Neural progenitor cell (in vitro differentiated cells): ENCODE measurements around the gene TMX2. TPM values are rescaled to one million over a fixed set of nuclear protein-coding genes. Genes with fewer than 3 reads are reported as not detected.
"Not testable (repeated sequence)": the region's sequence is repeated elsewhere in the genome, so short reads cannot be mapped to it uniquely, and the experiment has no call there.

Experiments
- DNase-seq: peaks from one replicate; pipeline ENCODE4 v3.0.0-alpha.2; 2016; ENCODE audit warnings: low spot score
- H2AFZ ChIP-seq: fragments of 200-600 bp; sonication (generic); replicated peaks from 2 replicates; pipeline ENCODE4 v1.6.1; 2016; ENCODE audit warnings: antibody characterized with exemption
- H3F3A ChIP-seq: fragments of 200-600 bp; sonication (generic); 2 replicates; pipeline ENCODE4 v1.6.1; 2016; ENCODE audit warnings: antibody characterized with exemption, low read depth
- H3K27ac ChIP-seq: fragments of 200-600 bp; sonication (generic); 2 replicates; pipeline ENCODE4 v1.5.1; 2016; ENCODE audit warnings: mild to moderate bottlenecking
- H3K27me3 ChIP-seq: fragments of 200-600 bp; sonication (generic); 2 replicates; pipeline ENCODE4 v1.6.1; 2016; ENCODE audit warnings: mild to moderate bottlenecking, moderate library complexity
- H3K36me3 ChIP-seq: fragments of 200-600 bp; sonication (generic); 2 replicates; pipeline ENCODE4 v1.5.1; 2016
- H3K4me1 ChIP-seq: fragments of 200-600 bp; sonication (generic); 2 replicates; pipeline ENCODE4 v1.6.1; 2016; ENCODE audit warnings: mixed run types
- H3K4me2 ChIP-seq: fragments of 200-600 bp; sonication (generic); 2 replicates; pipeline ENCODE4 v1.6.1; 2016
- H3K4me3 ChIP-seq: fragments of 200-600 bp; sonication (generic); 2 replicates; pipeline ENCODE4 v1.5.1; 2016
- H3K79me2 ChIP-seq: fragments of 200-600 bp; sonication (generic); 2 replicates; pipeline ENCODE4 v1.6.1; 2016; ENCODE audit warnings: low read depth
- H3K9ac ChIP-seq: fragments of 200-600 bp; sonication (generic); 2 replicates; pipeline ENCODE4 v1.6.1; 2016
- H3K9me3 ChIP-seq: fragments of 200-600 bp; sonication (generic); 2 replicates; pipeline ENCODE4 v1.5.1; 2016; ENCODE audit warnings: low read depth
- H4K20me1 ChIP-seq: fragments of 200-600 bp; sonication (generic); 2 replicates; pipeline ENCODE4 v1.6.1; 2016; ENCODE audit warnings: low read depth
- H3K27ac Mint-ChIP-seq: 3 replicates; pipeline ENCODE4 v1.8.0; 2021; ENCODE audit warnings: mixed read lengths
- H3K27me3 Mint-ChIP-seq: 2 replicates; pipeline ENCODE4 v1.8.0; 2022; ENCODE audit warnings: low read depth, mild to moderate bottlenecking, inconsistent platforms, moderate library complexity, mixed read lengths; ENCODE audit not compliant: insufficient read depth
- H3K36me3 Mint-ChIP-seq: 3 replicates; pipeline ENCODE4 v1.8.0; 2021; ENCODE audit warnings: mixed read lengths
- H3K4me1 Mint-ChIP-seq: 3 replicates; pipeline ENCODE4 v1.8.0; 2021; ENCODE audit warnings: mixed read lengths
- H3K4me3 Mint-ChIP-seq: 3 replicates; pipeline ENCODE4 v1.8.0; 2021; ENCODE audit warnings: mild to moderate bottlenecking, moderate library complexity, mixed read lengths
- H3K9me3 Mint-ChIP-seq: 3 replicates; pipeline ENCODE4 v1.8.0; 2020; ENCODE audit warnings: mixed read lengths
- EZH2 ChIP-seq: fragments of 200-600 bp; sonication (generic); IDR thresholded peaks from 2 replicates; pipeline ENCODE4 v1.6.1; 2017; ENCODE audit warnings: antibody characterized with exemption, mild to moderate bottlenecking, moderate library complexity
- EZH2phosphoT487 ChIP-seq: fragments of 200-600 bp; sonication (generic); IDR thresholded peaks from 2 replicates; pipeline ENCODE4 v1.6.1; 2017; ENCODE audit warnings: antibody characterized with exemption
- total RNA-seq: library from RNA; depleted of rRNA; stranded (reverse); fragments of >200 nt; gene quantifications from 2 replicates; pipeline ENCODE4 v1.2.3, GENCODE V29; 2015; ENCODE audit warnings: low replicate concordance
- TF ChIP-seq, protein P1 (sequence below): fragments of 200-600 bp; sonication (generic); IDR thresholded peaks from 2 replicates; pipeline ENCODE4 v1.5.1; 2017; ENCODE audit warnings: antibody characterized with exemption, mild to moderate bottlenecking

TMX2 gene
- total RNA-seq, 1 donor from 2014 or later, result 66.5 TPM

DNA sequence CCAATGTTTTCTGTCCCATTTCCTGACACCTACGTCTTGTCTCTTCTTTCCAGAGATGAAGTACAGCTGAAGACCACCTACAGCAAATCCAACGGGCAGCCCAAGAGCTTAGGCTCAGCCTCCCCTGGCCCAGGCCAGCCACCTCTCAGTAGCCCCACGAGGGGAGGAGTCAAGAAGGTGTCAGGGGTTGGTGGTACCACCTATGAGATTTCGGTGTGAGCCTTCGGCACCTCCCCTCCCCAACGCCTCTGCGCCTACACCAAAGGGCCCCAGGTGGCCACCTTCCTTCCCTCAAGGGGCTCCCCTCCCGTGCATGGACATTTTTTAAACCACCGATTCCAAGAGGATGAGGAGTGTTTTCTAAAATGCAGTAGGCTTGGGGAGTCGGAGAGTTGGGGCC is 12.6 kb upstream of the TMX2 start:
- no peaks in the 10 kb centered on the region for H3K4me1 ChIP-seq
- Mint-ChIP-seq H3K27me3 (peaks cover 2% of the 10 kb centered on the region), H3K4me1 (no peaks in the 10 kb centered on the region), H3K9me3 (no peaks in the 10 kb centered on the region), H3K27ac (no peak overlapping the region), H3K36me3 (peaks cover 26% of the 10 kb centered on the region), H3K4me3 (no peak overlapping the region)
- peaks cover 26% of the 10 kb centered on the region for H3F3A ChIP-seq
- no peak overlapping the region for H3K4me3 ChIP-seq
- H3K4me2 ChIP-seq, result no peak overlapping the region
- H3K79me2 ChIP-seq, result no peaks in the 10 kb centered on the region
- H3K36me3 ChIP-seq, result no peaks in the 10 kb centered on the region
- no peak overlapping the region for H2AFZ ChIP-seq
- no peaks in the 10 kb centered on the region for H4K20me1 ChIP-seq
- no peak for DNase-seq
- no peak overlapping the region for H3K27ac ChIP-seq
- no peak overlapping the region for H3K9ac ChIP-seq
- no peaks in the 10 kb centered on the region for H3K9me3 ChIP-seq
- TF ChIP-seq EZH2phosphoT487 (no peak), EZH2 (no peak)
- TF ChIP-seq, protein P1, sequence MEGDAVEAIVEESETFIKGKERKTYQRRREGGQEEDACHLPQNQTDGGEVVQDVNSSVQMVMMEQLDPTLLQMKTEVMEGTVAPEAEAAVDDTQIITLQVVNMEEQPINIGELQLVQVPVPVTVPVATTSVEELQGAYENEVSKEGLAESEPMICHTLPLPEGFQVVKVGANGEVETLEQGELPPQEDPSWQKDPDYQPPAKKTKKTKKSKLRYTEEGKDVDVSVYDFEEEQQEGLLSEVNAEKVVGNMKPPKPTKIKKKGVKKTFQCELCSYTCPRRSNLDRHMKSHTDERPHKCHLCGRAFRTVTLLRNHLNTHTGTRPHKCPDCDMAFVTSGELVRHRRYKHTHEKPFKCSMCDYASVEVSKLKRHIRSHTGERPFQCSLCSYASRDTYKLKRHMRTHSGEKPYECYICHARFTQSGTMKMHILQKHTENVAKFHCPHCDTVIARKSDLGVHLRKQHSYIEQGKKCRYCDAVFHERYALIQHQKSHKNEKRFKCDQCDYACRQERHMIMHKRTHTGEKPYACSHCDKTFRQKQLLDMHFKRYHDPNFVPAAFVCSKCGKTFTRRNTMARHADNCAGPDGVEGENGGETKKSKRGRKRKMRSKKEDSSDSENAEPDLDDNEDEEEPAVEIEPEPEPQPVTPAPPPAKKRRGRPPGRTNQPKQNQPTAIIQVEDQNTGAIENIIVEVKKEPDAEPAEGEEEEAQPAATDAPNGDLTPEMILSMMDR, result no peak
- no peaks in the 10 kb centered on the region for H3K27me3 ChIP-seq

DNA sequence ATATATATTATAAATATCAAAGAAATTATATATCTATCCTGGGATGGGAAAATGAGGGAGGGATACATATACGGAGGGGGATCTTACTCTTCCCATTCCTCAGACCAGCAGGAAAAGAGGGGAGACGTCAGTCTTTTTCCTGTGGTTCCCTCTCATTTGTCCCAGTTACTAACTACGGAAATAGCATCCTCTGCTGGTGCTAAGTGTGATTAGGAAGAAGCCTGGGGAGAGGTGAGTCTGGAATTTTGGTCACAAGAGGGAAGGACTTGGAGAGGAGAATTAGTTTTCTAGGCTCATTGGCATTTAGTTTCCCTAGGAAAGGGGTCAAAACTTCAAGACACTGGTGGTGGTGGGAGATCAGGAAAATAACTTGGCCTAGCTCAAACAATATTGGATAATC is 12.0 kb upstream of the TMX2 start:
- no peaks in the 10 kb centered on the region for H3K79me2 ChIP-seq

DNA sequence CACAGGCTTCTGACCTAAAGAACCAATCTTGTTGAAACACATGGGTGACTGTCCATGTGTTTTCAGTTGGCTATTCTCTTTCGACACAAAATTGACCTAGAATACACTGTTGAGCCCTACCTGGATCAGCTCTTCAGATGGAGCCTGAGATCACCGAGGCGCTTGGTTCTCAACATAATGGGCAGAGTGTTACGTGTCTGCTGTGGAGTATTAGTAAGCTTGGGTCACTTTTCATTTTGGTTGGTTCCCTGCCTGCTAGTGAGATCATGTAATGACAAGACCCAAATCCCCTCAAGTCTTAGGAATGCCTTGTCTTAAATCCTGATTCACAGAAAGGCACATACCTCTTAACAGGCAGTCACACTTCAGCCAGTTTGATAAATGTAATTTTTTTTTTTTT is 9.1 kb upstream of the TMX2 start:
- H3K4me3 ChIP-seq, result no peak overlapping the region
- no peak overlapping the region for H3K4me2 ChIP-seq
- peaks cover 21% of the 10 kb centered on the region for H3K79me2 ChIP-seq
- no peaks in the 10 kb centered on the region for H4K20me1 ChIP-seq
- Mint-ChIP-seq H3K4me1 (no peaks in the 10 kb centered on the region), H3K9me3 (no peaks in the 10 kb centered on the region), H3K27me3 (peaks cover 2% of the 10 kb centered on the region), H3K36me3 (peaks cover 17% of the 10 kb centered on the region), H3K4me3 (no peak overlapping the region), H3K27ac (no peak overlapping the region)
- no peaks in the 10 kb centered on the region for H3K36me3 ChIP-seq
- no peak overlapping the region for H3K9ac ChIP-seq
- no peak overlapping the region for H2AFZ ChIP-seq
- no peak overlapping the region for H3K27ac ChIP-seq
- H3K4me1 ChIP-seq, result no peaks in the 10 kb centered on the region
- TF ChIP-seq EZH2phosphoT487, result no peak
- no peak for TF ChIP-seq EZH2
- TF ChIP-seq, protein P1, result no peak
- peaks cover 24% of the 10 kb centered on the region for H3F3A ChIP-seq
- no peaks in the 10 kb centered on the region for H3K27me3 ChIP-seq
- no peak for DNase-seq
- H3K9me3 ChIP-seq, result no peaks in the 10 kb centered on the region

More for the DNA sequence above, 12.0 kb upstream of the TMX2 start:
- Mint-ChIP-seq H3K27me3 (peaks cover 2% of the 10 kb centered on the region), H3K9me3 (no peaks in the 10 kb centered on the region), H3K4me1 (no peaks in the 10 kb centered on the region), H3K4me3 (no peak overlapping the region), H3K36me3 (peaks cover 26% of the 10 kb centered on the region), H3K27ac (no peak overlapping the region)
- Histone ChIP-seq H3K4me1 (no peaks in the 10 kb centered on the region), H3K9me3 (no peaks in the 10 kb centered on the region), H3K4me3 (no peak overlapping the region), H3F3A (peaks cover 28% of the 10 kb centered on the region), H3K36me3 (no peaks in the 10 kb centered on the region), H3K27ac (no peak overlapping the region), H3K27me3 (no peaks in the 10 kb centered on the region), H4K20me1 (no peaks in the 10 kb centered on the region), H3K9ac (no peak overlapping the region), H2AFZ (no peak overlapping the region), H3K4me2 (no peak overlapping the region)
- TF ChIP-seq, protein P1, result peak; percentile 22
- TF ChIP-seq EZH2phosphoT487 (no peak), EZH2 (no peak)
- DNase-seq, result peak; percentile 16

- TF ChIP-seq, protein P1, result no peak
- TF ChIP-seq EZH2 (no peak), EZH2phosphoT487 (no peak)
- Histone ChIP-seq H3K9ac (no peak overlapping the region), H3K27me3 (no peaks in the 10 kb centered on the region), H3K79me2 (peaks cover 30% of the 10 kb centered on the region), H3K36me3 (no peaks in the 10 kb centered on the region), H2AFZ (no peak overlapping the region), H4K20me1 (no peaks in the 10 kb centered on the region), H3K4me1 (no peaks in the 10 kb centered on the region), H3K27ac (no peak overlapping the region), H3K4me3 (no peak overlapping the region), H3F3A (peaks cover 18% of the 10 kb centered on the region), H3K4me2 (no peak overlapping the region), H3K9me3 (no peaks in the 10 kb centered on the region)
- H3K36me3 Mint-ChIP-seq, result peaks cover 10% of the 10 kb centered on the region
- H3K4me1 Mint-ChIP-seq, result no peaks in the 10 kb centered on the region
- DNase-seq, result no peak
- H3K27ac Mint-ChIP-seq, result no peak overlapping the region
- H3K27me3 Mint-ChIP-seq, result peaks cover 2% of the 10 kb centered on the region
- H3K4me3 Mint-ChIP-seq, result no peak overlapping the region
- no peaks in the 10 kb centered on the region for H3K9me3 Mint-ChIP-seq
Measured at GRCh38 chr11:57704932-57705331, 7.5 kb upstream of the TMX2 start.

DNA sequence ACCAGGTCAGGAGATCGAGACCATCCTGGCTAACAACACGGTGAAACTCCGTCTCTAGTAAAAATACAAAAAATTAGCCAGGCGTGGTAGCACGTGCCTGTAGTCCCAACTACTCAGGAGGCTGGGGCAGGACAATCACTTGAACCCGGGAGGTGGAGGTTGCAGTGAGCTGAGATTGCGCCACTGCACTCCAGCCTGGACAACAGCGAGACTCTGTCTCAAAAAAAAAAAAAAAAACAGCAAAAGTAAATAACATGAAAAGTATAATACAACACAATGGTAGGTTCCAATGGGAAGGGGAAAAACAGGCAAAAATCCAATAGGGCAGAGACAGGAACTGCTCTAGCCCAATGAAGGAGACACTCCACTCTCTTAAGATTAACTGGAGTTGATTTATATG is 7.0 kb upstream of the TMX2 start:
- H3K27ac Mint-ChIP-seq, H3K27me3 ChIP-seq, H3K9ac ChIP-seq, H3K9me3 ChIP-seq, H3K36me3 ChIP-seq, H3K9me3 Mint-ChIP-seq, H3K4me2 ChIP-seq, H3K27ac ChIP-seq, H2AFZ ChIP-seq, H3K4me3 Mint-ChIP-seq, H3K4me1 ChIP-seq, H3K27me3 Mint-ChIP-seq, DNase-seq, H4K20me1 ChIP-seq, H3K4me3 ChIP-seq, H3K4me1 Mint-ChIP-seq: not testable (repeated sequence)
- H3K36me3 Mint-ChIP-seq, result peaks cover 10% of the 10 kb centered on the region
- peaks cover 16% of the 10 kb centered on the region for H3F3A ChIP-seq
- peaks cover 35% of the 10 kb centered on the region for H3K79me2 ChIP-seq
